ENCODE results near the gene ODR4. TPM values are rescaled to one million over a fixed set of nuclear protein-coding genes. Genes with fewer than 3 reads are reported as not detected.
A peak's percentile ranks its signal among the peaks of the same experiment; 100 is the strongest.
"Not testable (repeated sequence)": the region's sequence is repeated elsewhere in the genome, so short reads cannot be mapped to it uniquely, and the experiment has no call there.

ODR4 gene
- total and polyA plus RNA-seq, 9 donors = 11.9 to 21.2 (median 14.0) TPM

DNA sequence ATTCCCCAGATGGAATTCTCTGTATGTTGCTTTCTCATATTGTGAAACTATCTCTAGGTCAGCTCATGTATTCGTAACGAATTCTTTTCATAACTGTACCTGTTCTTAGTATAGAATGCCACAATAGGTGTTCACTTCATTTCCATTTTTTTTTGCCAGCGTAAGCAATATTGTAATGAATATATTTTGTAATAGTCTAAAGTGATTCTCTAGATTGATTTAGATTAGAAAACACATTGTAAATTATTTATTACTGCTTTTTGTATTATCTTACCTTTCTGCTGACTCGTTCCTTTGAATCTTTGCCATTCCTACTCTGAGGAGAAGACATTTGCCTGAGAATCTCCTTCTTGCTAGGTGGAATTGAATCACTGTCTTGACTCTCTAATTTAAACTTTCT is 70.5 kb downstream of the ODR4 start:
- no peak for DNase-seq
- Histone ChIP-seq H3K27me3 (ENCODE audit: control insufficient read depth, insufficient read depth, low read length) (no peaks in the 10 kb centered on the region), H3K4me3 (ENCODE audit: low read length) (no peak overlapping the region), H3K4me1 (ENCODE audit: control insufficient read depth, insufficient read depth, low read length) (no peaks in the 10 kb centered on the region), H3K9me3 (replicated peaks; ENCODE audit: control insufficient read depth, low read depth, low read length) (no peaks in the 10 kb centered on the region), H3K36me3 (ENCODE audit: control insufficient read depth, insufficient read depth, low read length) (no peaks in the 10 kb centered on the region), H3K27ac (ENCODE audit: low read length) (no peak overlapping the region)
- whole genome bisulfite sequencing (ENCODE audit: insufficient coverage) = no CpG with 5 or more reads among the region's 4 CpGs

DNA sequence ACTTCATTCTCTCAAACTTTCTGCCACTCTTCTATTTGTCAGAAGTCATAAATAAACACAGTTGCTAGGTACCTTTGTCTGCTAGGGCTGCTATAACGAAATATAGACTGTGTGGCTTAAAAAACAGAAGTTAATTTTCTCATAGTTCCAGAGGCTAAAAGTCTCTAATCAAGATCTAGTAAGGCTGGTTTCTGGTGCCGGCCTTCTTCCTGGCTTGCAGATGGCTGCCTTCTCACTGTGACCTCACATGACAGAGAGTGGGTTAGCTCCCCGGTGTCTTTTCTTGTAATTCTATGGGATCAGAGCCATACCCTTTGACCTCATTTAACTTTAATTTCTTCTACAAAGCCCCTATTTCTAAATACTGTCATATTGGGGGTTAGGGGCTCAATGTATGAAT is 79.3 kb downstream of the ODR4 start:
- H3K36me3 ChIP-seq (ENCODE audit: control insufficient read depth, insufficient read depth, low read length) = no peaks in the 10 kb centered on the region
- H3K9me3 ChIP-seq (replicated peaks; ENCODE audit: control insufficient read depth, low read depth, low read length) = no peaks in the 10 kb centered on the region
- WGBS (ENCODE audit: insufficient coverage) = 67% methylated on average over 1 of the region's 3 CpGs
- no peaks in the 10 kb centered on the region for H3K27me3 ChIP-seq (ENCODE audit: control insufficient read depth, insufficient read depth, low read length)
- no peak for DNase-seq
- no peaks in the 10 kb centered on the region for H3K4me1 ChIP-seq (ENCODE audit: control insufficient read depth, insufficient read depth, low read length)
- H3K4me3 ChIP-seq (ENCODE audit: low read length) = no peak overlapping the region
- H3K27ac ChIP-seq (ENCODE audit: low read length) = no peak overlapping the region

DNA sequence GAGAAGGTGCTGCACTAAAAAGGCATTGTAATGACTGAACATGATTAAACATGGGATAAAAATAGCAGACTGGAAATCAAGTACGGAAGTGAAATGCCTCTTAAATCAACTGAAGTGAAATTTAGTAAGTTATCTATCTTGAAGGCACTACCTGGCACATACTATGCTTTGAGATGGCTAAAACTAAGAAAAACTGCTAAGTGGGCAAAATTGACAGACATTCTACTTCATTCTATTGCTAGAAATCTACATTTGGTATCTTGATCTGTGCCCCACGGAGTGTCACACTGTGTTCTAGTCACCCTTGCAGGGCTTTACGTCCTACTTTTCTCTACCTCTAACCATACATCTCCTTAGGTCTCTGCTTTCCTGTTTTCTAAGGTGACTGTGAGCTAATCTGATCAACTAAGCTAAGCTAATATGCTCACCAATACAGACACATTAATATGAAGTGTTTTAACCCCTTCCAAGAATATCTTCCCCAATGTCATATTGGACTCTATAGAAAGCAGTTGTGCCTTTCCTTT is 81.2 kb downstream of the ODR4 start:
- no peaks in the 10 kb centered on the region for H3K4me1 ChIP-seq (ENCODE audit: control insufficient read depth, insufficient read depth, low read length)
- no peaks in the 10 kb centered on the region for H3K36me3 ChIP-seq (ENCODE audit: control insufficient read depth, insufficient read depth, low read length)
- no peaks in the 10 kb centered on the region for H3K27me3 ChIP-seq (ENCODE audit: control insufficient read depth, insufficient read depth, low read length)
- no peaks in the 10 kb centered on the region for H3K9me3 ChIP-seq (replicated peaks; ENCODE audit: control insufficient read depth, low read depth, low read length)
- no peak for DNase-seq
- WGBS (ENCODE audit: insufficient coverage) = 83% methylated on average over 1 of the region's 3 CpGs
- no peak overlapping the region for H3K27ac ChIP-seq (ENCODE audit: low read length)
- no peak overlapping the region for H3K4me3 ChIP-seq (ENCODE audit: low read length)

GRCh38 chr1:186459161-186459560 is 83.5 kb downstream of the ODR4 start:
- WGBS (ENCODE audit: insufficient coverage) = 85% methylated on average over 5 of the region's 14 CpGs
- H3K9me3 ChIP-seq (replicated peaks; ENCODE audit: control insufficient read depth, low read depth, low read length) = not testable (repeated sequence)

DNA sequence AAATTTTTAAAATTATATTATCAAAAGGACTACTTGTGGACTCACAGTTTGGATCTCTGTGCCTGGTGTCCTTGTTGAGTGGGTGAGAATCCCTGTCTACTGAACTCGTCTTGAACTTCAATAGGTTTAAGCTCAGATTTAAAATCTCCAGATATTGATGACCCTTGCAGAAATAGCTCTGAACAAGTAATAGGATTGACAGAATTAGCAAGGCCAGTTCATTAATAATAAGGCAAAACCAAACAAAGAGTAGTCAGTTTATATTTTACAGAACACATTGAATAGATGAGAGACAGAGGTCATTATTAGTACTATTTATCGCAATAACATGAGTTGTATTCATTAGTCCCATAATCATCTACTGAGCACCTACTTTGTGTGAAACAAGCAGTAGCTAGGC is 85.4 kb downstream of the ODR4 start, which contains the start of gene PDC:
PDC (minus strand) TSS at position 101 of the 400 bp plus-strand sequence. CDS start 11,655 bp downstream, outside the sequence.
- Histone ChIP-seq H3K9me3 (replicated peaks; ENCODE audit: control insufficient read depth, low read depth, low read length) (no peaks in the 10 kb centered on the region), H3K27ac (ENCODE audit: low read length) (no peak within 1 kb of the TSS), H3K4me1 (ENCODE audit: control insufficient read depth, insufficient read depth, low read length) (no peaks in the 10 kb centered on the region), H3K36me3 (ENCODE audit: control insufficient read depth, insufficient read depth, low read length) (no peaks in the 10 kb centered on the region), H3K4me3 (ENCODE audit: low read length) (no peak within 1 kb of the TSS), H3K27me3 (ENCODE audit: control insufficient read depth, insufficient read depth, low read length) (no peaks in the 10 kb centered on the region)
- no peak for DNase-seq
- no CpG with 5 or more reads among the region's 2 CpGs for WGBS (ENCODE audit: insufficient coverage)

More at GRCh38 chr1:186459161-186459560, 83.5 kb downstream of the ODR4 start:
- not testable (repeated sequence) for H3K36me3 ChIP-seq (ENCODE audit: control insufficient read depth, insufficient read depth, low read length); H3K27me3 ChIP-seq (ENCODE audit: control insufficient read depth, insufficient read depth, low read length); H3K27ac ChIP-seq (ENCODE audit: low read length); H3K4me3 ChIP-seq (ENCODE audit: low read length); DNase-seq; H3K4me1 ChIP-seq (ENCODE audit: control insufficient read depth, insufficient read depth, low read length)

- H3K9me3 ChIP-seq (replicated peaks; ENCODE audit: control insufficient read depth, low read depth, low read length) = no peaks in the 10 kb centered on the region
- H3K27me3 ChIP-seq (ENCODE audit: control insufficient read depth, insufficient read depth, low read length) = no peaks in the 10 kb centered on the region
- 70% methylated on average over 4 of the region's 5 CpGs for WGBS (ENCODE audit: insufficient coverage)
- no peaks in the 10 kb centered on the region for H3K36me3 ChIP-seq (ENCODE audit: control insufficient read depth, insufficient read depth, low read length)
- no peaks in the 10 kb centered on the region for H3K4me1 ChIP-seq (ENCODE audit: control insufficient read depth, insufficient read depth, low read length)
- no peak for DNase-seq
- no peak overlapping the region for H3K4me3 ChIP-seq (ENCODE audit: low read length)
- no peak overlapping the region for H3K27ac ChIP-seq (ENCODE audit: low read length)
Measured at GRCh38 chr1:186463511-186463910, 87.9 kb downstream of the ODR4 start.

DNA sequence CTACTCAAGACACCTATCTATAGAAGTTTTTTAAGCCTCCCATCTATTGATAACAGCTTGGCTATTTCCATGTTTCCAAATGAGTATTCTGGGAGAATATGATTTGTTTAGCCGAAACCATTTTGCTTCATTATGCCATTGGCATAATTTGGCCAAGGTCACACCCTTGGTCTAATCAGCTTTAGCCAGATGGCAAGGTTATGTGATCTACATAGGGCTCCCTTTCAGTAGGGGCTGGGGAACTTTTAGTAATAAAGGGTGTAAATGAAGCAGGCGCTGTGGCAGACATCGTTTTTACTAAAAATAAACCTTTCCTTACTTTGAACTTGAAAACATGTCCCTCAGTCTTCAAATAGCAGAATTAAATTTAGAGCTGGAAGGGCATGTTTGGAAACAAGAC is 88.3 kb downstream of the ODR4 start:
- DNase-seq = no peak
- Histone ChIP-seq H3K36me3 (ENCODE audit: control insufficient read depth, insufficient read depth, low read length) (no peaks in the 10 kb centered on the region), H3K27ac (ENCODE audit: low read length) (no peak overlapping the region), H3K27me3 (ENCODE audit: control insufficient read depth, insufficient read depth, low read length) (no peaks in the 10 kb centered on the region), H3K9me3 (replicated peaks; ENCODE audit: control insufficient read depth, low read depth, low read length) (no peaks in the 10 kb centered on the region), H3K4me1 (ENCODE audit: control insufficient read depth, insufficient read depth, low read length) (no peaks in the 10 kb centered on the region), H3K4me3 (ENCODE audit: low read length) (no peak overlapping the region)
- WGBS (ENCODE audit: insufficient coverage) = no CpG with 5 or more reads among the region's 3 CpGs

DNA sequence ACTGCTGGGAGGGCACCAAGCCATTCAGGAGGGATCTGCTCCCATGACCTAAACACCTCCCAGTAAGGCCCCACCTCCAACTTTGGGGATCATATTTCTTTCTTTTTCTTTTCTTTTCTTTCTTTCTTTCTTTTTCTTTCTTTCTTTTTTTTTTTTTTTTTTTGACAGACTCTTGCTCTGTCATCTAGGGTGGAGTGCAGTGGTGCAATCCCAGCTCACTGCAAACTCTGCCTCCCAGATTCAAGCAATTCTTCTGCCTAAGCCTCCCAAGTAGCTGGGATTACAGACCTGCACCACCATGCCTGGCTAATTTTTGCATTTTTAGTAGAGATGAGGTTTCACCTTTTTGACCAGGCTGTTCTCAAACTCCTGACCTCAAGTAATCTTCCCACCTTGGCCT is 89.9 kb downstream of the ODR4 start:
- H3K4me3 ChIP-seq (ENCODE audit: low read length); H3K27me3 ChIP-seq (ENCODE audit: control insufficient read depth, insufficient read depth, low read length); H3K9me3 ChIP-seq (replicated peaks; ENCODE audit: control insufficient read depth, low read depth, low read length); H3K4me1 ChIP-seq (ENCODE audit: control insufficient read depth, insufficient read depth, low read length); H3K36me3 ChIP-seq (ENCODE audit: control insufficient read depth, insufficient read depth, low read length); DNase-seq: not testable (repeated sequence)
- H3K27ac ChIP-seq (ENCODE audit: low read length) = peak overlapping the region; percentile 25

DNA sequence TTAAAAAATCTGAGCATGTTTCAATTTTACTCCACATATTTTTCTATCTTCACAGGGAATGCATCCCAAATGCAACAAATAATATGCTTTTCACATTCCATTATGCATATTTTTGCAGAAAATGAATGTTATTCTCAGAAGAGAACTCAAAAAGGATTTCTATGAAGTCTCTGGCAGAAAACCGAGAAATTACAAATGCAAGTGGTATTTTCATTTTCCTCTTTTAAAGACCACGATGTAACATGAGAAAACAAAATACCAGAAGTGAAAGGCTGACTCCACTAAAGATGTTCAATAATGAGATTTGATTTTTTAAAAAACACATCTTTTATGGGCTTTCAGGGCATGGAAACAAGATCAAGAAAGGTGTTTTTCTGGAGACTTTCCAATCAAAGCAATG is 90.3 kb downstream of the ODR4 start:
- Histone ChIP-seq H3K27ac (ENCODE audit: low read length) (peak overlapping the region; percentile 25), H3K36me3 (ENCODE audit: control insufficient read depth, insufficient read depth, low read length) (no peaks in the 10 kb centered on the region), H3K9me3 (replicated peaks; ENCODE audit: control insufficient read depth, low read depth, low read length) (no peaks in the 10 kb centered on the region), H3K27me3 (ENCODE audit: control insufficient read depth, insufficient read depth, low read length) (no peaks in the 10 kb centered on the region), H3K4me3 (ENCODE audit: low read length) (no peak overlapping the region), H3K4me1 (ENCODE audit: control insufficient read depth, insufficient read depth, low read length) (no peaks in the 10 kb centered on the region)
- peak; percentile 81 for DNase-seq
- WGBS (ENCODE audit: insufficient coverage) = no CpG with 5 or more reads among the region's 2 CpGs
